Measurements from ENCODE around the gene HCN3. TPM values are rescaled to one million over a fixed set of nuclear protein-coding genes. Genes with fewer than 3 reads are reported as not detected.

The HCN3 gene
- total RNA-seq, 1 donor = 1.4 TPM

DNA sequence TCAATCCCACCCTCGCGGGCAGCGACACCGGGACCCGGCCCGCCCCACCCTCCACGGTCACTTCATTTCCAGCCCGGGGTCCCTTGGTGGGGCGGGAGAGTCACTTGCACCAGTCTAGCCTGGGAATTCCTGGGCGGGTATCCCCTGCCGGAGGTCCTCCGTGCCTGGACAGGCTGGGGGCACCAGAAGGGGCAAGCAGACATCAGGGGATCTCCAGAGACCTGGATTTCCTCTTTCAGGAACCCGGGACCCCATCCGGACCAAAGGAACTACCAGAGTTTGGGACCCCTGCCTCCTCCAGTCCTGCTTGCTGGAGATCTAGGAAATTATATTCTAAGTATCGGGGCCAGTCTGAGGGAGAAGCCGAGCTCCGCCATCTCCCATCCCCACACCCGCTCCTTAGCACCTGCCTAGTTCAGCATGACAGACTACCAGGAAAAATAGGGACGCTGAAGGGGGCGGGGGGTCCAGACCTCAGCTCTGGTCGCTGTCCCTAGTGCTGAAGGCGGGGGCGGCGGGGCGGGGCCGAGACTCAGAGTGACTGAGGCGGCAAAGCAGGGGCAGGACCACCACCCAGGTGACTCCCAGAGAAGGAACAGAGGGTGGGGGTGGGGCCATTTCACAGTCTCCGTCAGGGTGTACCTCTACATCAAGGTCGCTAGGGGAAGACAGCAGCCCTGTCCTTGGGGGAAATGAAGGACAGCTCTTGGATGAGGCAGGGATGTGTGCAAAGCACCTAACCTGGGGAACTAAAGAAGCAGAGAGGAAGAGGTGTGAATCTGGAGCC is 832 bp downstream of the HCN3 start:
- TF ChIP-seq, protein P1, sequence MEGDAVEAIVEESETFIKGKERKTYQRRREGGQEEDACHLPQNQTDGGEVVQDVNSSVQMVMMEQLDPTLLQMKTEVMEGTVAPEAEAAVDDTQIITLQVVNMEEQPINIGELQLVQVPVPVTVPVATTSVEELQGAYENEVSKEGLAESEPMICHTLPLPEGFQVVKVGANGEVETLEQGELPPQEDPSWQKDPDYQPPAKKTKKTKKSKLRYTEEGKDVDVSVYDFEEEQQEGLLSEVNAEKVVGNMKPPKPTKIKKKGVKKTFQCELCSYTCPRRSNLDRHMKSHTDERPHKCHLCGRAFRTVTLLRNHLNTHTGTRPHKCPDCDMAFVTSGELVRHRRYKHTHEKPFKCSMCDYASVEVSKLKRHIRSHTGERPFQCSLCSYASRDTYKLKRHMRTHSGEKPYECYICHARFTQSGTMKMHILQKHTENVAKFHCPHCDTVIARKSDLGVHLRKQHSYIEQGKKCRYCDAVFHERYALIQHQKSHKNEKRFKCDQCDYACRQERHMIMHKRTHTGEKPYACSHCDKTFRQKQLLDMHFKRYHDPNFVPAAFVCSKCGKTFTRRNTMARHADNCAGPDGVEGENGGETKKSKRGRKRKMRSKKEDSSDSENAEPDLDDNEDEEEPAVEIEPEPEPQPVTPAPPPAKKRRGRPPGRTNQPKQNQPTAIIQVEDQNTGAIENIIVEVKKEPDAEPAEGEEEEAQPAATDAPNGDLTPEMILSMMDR (IDR thresholded peaks at IDR 0.05; ENCODE audit: insufficient read depth, low read length) = peak; percentile 41
- H3K4me3 ChIP-seq (ENCODE audit: low read depth, low read length) = peak overlapping the region; percentile 77
- peak; percentile 12 for DNase-seq (ENCODE audit: low read depth)

DNA sequence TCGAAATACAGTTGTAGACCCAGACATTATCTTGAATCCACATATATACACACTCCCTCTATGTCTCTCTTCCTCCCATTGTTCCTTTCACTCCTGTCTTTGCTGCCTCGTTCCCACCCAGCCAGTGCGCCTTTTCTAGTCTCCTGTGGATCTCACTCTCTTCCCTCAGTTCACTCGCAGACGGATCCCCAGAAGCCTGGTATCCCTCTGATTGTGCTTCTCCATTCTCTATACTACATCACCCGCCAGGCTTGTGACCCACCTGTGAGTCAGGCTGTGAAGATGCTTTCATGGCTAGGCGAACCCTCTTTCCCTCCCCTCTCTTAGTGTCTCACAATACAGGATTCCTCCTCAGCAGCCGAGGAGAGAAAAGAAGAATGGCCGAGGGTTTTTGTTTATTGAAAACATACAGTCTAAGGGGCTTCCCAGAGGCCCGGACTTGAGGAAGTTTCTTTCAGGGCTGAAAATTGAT is 1.5 kb downstream of the HCN3 start:
- TF ChIP-seq, protein P1 (IDR thresholded peaks at IDR 0.05; ENCODE audit: insufficient read depth, low read length) = no peak
- H3K4me3 ChIP-seq (ENCODE audit: low read depth, low read length) = no peak overlapping the region
- no peak for DNase-seq (ENCODE audit: low read depth)

DNA sequence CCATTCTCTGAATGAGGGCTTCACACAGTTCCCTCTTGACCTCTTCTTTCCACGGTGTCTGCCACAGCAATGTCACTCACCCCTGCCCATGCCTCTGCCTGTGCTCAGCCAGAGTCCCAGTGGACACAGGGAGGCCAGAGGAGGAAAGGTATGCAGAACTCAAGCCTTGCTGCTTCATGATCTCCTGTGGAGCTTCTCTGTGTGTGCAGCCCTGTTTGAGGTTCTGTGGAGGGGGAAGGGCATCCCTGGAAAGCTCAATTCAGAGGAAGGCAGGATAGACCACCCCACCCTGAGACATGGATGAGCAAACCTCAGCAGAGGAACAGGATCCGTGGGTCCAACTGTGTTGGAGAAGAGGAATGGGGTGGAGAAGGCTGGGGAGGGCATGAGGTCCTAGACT is 2.0 kb downstream of the HCN3 start:
- TF ChIP-seq, protein P1 (IDR thresholded peaks at IDR 0.05; ENCODE audit: insufficient read depth, low read length) = no peak
- no peak overlapping the region for H3K4me3 ChIP-seq (ENCODE audit: low read depth, low read length)
- DNase-seq (ENCODE audit: low read depth) = no peak

DNA sequence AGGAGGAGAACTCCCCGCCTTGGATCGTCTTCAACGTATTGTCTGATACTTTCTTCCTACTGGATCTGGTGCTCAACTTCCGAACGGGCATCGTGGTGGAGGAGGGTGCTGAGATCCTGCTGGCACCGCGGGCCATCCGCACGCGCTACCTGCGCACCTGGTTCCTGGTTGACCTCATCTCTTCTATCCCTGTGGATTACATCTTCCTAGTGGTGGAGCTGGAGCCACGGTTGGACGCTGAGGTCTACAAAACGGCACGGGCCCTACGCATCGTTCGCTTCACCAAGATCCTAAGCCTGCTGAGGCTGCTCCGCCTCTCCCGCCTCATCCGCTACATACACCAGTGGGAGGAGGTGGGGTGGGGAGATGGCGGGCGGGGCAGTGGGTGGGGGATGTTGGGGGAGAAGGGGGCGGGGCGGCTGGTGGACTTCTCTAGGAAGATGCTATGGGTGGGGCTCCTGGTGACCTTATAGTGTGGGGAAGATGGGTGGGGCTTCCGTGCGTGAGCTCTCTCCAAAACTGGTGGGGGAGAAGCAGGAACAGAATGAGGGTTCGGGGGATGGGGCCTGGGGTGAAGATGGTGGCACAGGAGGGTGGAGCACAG is 5.3 kb downstream of the HCN3 start:
- H3K4me3 ChIP-seq (ENCODE audit: low read depth, low read length) = no peak overlapping the region
- no peak for DNase-seq (ENCODE audit: low read depth)
- TF ChIP-seq, protein P1 (IDR thresholded peaks at IDR 0.05; ENCODE audit: insufficient read depth, low read length) = no peak

DNA sequence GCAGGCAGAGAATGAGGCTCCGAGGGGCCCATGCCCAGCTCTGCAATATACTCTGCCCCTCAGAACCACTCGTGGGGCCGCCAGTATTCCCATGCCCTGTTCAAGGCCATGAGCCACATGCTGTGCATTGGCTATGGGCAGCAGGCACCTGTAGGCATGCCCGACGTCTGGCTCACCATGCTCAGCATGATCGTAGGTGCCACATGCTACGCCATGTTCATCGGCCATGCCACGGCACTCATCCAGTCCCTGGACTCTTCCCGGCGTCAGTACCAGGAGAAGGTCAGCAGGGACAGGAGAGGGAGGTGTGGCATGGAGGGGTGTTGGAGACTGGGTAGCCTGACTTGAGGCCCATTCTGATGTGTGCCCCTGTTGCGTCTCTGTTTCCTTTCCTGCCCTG is 7.2 kb downstream of the HCN3 start:
- TF ChIP-seq, protein P1 (IDR thresholded peaks at IDR 0.05; ENCODE audit: insufficient read depth, low read length) = no peak
- no peak overlapping the region for H3K4me3 ChIP-seq (ENCODE audit: low read depth, low read length)
- DNase-seq (ENCODE audit: low read depth) = no peak

DNA sequence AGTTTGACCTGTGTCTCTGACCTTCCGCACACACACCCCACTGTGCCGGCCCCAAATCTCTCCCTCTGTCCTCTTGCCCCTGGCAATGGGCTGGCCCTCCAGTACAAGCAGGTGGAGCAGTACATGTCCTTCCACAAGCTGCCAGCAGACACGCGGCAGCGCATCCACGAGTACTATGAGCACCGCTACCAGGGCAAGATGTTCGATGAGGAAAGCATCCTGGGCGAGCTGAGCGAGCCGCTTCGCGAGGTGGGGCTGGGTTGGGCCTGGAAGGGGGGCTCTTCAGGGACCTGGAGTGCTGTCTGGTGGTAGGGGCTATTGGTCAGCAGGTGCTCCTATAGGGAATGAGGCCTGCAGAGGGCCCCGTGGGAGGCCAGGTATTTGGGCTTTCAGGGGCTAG is 7.8 kb downstream of the HCN3 start:
- TF ChIP-seq, protein P1 (IDR thresholded peaks at IDR 0.05; ENCODE audit: insufficient read depth, low read length) = no peak
- DNase-seq (ENCODE audit: low read depth) = no peak
- no peak overlapping the region for H3K4me3 ChIP-seq (ENCODE audit: low read depth, low read length)

Measured in fibroblast of the aortic adventitia (primary cell).